Activated naive CD4-positive, alpha-beta T cell treated with anti-CD3 and anti-CD28 coated beads, Interleukin-2, amount 50 U/mL, for 16 hours (primary cell): Measurements from ENCODE around the gene STOX1.
"Not testable (repeated sequence)": the region's sequence is repeated elsewhere in the genome, so short reads cannot be mapped to it uniquely, and the experiment has no call there.

Experiments used
- DNase-seq: peaks from one replicate; pipeline ENCODE4 v3.0.0-alpha.2; 2020

The STOX1 gene

GRCh38 chr10:68899186-68899745 is 71.9 kb downstream of the STOX1 start:
- no peak for DNase-seq

GRCh38 chr10:68900427-68901104 is 73.2 kb downstream of the STOX1 start:
- DNase-seq: no peak

- peak; percentile 94 for DNase-seq
Observed at GRCh38 chr10:68901105-68901927, 74.0 kb downstream of the STOX1 start, which contains the start of gene DDX50. Gene DDX50 (plus strand): TSS chr10:68901315. CDS start chr10:68901385, 70 bp downstream.

GRCh38 chr10:68902382-68902781 is 75.1 kb downstream of the STOX1 start:
- no peak for DNase-seq

- DNase-seq: no peak
Observed at GRCh38 chr10:68924593-68924992, 97.3 kb downstream of the STOX1 start.

GRCh38 chr10:68925489-68925888 is 98.2 kb downstream of the STOX1 start:
- no peak for DNase-seq

- not testable (repeated sequence) for DNase-seq
Observed at GRCh38 chr10:68929157-68929556, 101.8 kb downstream of the STOX1 start.

- not testable (repeated sequence) for DNase-seq
Observed at GRCh38 chr10:68929888-68930287, 102.6 kb downstream of the STOX1 start.

GRCh38 chr10:68932860-68933259 is 105.5 kb downstream of the STOX1 start:
- not testable (repeated sequence) for DNase-seq

- no peak for DNase-seq
Observed at GRCh38 chr10:68934994-68935393, 107.7 kb downstream of the STOX1 start.

- no peak for DNase-seq
Observed at GRCh38 chr10:68938117-68938516, 110.8 kb downstream of the STOX1 start.

GRCh38 chr10:68938884-68939283 is 111.6 kb downstream of the STOX1 start:
- DNase-seq: no peak

- not testable (repeated sequence) for DNase-seq
Observed at GRCh38 chr10:68940917-68941316, 113.6 kb downstream of the STOX1 start.
